ENCODE data around the gene MCM3. TPM values are rescaled to one million over a fixed set of nuclear protein-coding genes. Genes with fewer than 3 reads are reported as not detected.

The MCM3 gene
- total RNA-seq, 1 donor from 2014 or later: 71.4 TPM

DNA sequence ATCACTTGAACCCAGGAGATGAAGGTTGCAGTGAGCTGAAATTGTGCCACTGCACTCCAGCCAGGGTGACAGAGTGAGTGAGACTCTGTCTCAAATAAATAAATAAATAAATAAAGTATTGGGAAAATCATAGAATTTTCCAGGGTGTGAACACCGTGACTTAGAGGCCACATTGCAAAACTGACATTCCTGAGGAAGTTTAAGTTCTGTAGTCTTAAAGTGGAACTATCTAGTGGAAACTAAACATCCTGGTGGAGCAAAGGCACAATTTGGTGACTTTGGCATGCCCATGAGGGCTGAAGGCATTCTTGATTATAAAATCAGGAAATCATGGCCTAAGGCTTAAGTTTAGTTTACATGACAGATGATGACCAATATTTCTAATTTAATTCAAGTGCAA lies 32.7 kb upstream of the MCM3 start:
- Mint-ChIP-seq H3K9me3 (no peaks in the 10 kb centered on the region), H3K27me3 (ENCODE audit: low read depth) (no peaks in the 10 kb centered on the region), H3K27ac (no peak overlapping the region), H3K36me3 (no peaks in the 10 kb centered on the region), H3K4me3 (no peak overlapping the region), H3K4me1 (peaks cover 36% of the 10 kb centered on the region)
- DNase-seq (ENCODE audit: low spot score in 2 of 2, unreplicated experiment in 2 of 2): no peak
- TF ChIP-seq, protein P1, sequence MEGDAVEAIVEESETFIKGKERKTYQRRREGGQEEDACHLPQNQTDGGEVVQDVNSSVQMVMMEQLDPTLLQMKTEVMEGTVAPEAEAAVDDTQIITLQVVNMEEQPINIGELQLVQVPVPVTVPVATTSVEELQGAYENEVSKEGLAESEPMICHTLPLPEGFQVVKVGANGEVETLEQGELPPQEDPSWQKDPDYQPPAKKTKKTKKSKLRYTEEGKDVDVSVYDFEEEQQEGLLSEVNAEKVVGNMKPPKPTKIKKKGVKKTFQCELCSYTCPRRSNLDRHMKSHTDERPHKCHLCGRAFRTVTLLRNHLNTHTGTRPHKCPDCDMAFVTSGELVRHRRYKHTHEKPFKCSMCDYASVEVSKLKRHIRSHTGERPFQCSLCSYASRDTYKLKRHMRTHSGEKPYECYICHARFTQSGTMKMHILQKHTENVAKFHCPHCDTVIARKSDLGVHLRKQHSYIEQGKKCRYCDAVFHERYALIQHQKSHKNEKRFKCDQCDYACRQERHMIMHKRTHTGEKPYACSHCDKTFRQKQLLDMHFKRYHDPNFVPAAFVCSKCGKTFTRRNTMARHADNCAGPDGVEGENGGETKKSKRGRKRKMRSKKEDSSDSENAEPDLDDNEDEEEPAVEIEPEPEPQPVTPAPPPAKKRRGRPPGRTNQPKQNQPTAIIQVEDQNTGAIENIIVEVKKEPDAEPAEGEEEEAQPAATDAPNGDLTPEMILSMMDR (IDR thresholded peaks at IDR 0.05; ENCODE audit: unreplicated experiment): no peak

- no peak for DNase-seq (ENCODE audit: low spot score in 2 of 2, unreplicated experiment in 2 of 2)
- Mint-ChIP-seq H3K27me3 (ENCODE audit: low read depth) (no peaks in the 10 kb centered on the region), H3K27ac (no peak overlapping the region), H3K4me3 (no peak overlapping the region), H3K9me3 (no peaks in the 10 kb centered on the region), H3K4me1 (peaks cover 22% of the 10 kb centered on the region), H3K36me3 (no peaks in the 10 kb centered on the region)
- TF ChIP-seq, protein P1 (IDR thresholded peaks at IDR 0.05; ENCODE audit: unreplicated experiment): no peak
Observed at GRCh38 chr6:52314752-52315151, 30.2 kb upstream of the MCM3 start.

DNA sequence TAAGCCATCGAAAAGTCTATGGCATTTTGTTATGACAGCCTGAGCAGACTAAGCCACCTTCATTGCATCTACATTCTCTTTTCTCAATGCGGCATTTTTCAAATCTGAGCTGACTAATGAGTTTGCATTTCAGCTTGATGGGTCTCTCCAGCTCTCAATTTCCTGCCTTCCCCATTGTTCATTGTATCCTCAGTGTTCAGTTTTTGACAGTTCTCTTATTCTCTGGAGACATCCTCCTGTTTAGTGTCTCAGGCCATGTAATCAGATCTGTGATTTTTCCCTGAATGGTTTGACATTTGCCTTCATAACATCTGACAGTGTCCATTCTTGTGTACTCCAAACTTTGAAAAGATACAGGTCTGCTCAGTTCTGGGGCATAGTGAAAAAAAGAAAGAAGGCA lies 27.9 kb upstream of the MCM3 start:
- H3K36me3 Mint-ChIP-seq: no peaks in the 10 kb centered on the region
- H3K27me3 Mint-ChIP-seq (ENCODE audit: low read depth): no peaks in the 10 kb centered on the region
- peaks cover 12% of the 10 kb centered on the region for H3K4me1 Mint-ChIP-seq
- TF ChIP-seq, protein P1 (IDR thresholded peaks at IDR 0.05; ENCODE audit: unreplicated experiment): no peak
- no peak overlapping the region for H3K4me3 Mint-ChIP-seq
- no peak for DNase-seq (ENCODE audit: low spot score in 2 of 2, unreplicated experiment in 2 of 2)
- no peak overlapping the region for H3K27ac Mint-ChIP-seq
- H3K9me3 Mint-ChIP-seq: no peaks in the 10 kb centered on the region

GRCh38 chr6:52310932-52311331 lies 26.4 kb upstream of the MCM3 start:
- Mint-ChIP-seq H3K9me3 (no peaks in the 10 kb centered on the region), H3K4me3 (no peak overlapping the region), H3K27ac (no peak overlapping the region), H3K36me3 (no peaks in the 10 kb centered on the region), H3K4me1 (peaks cover 21% of the 10 kb centered on the region), H3K27me3 (ENCODE audit: low read depth) (no peaks in the 10 kb centered on the region)
- TF ChIP-seq, protein P1 (IDR thresholded peaks at IDR 0.05; ENCODE audit: unreplicated experiment): no peak
- no peak for DNase-seq (ENCODE audit: low spot score in 2 of 2, unreplicated experiment in 2 of 2)

GRCh38 chr6:52307900-52308372 lies 23.4 kb upstream of the MCM3 start:
- Mint-ChIP-seq H3K27ac (peak overlapping the region; percentile 88), H3K4me3 (no peak overlapping the region), H3K36me3 (no peaks in the 10 kb centered on the region), H3K4me1 (peaks cover 43% of the 10 kb centered on the region), H3K9me3 (no peaks in the 10 kb centered on the region), H3K27me3 (ENCODE audit: low read depth) (no peaks in the 10 kb centered on the region)
- DNase-seq (ENCODE audit: low spot score in 2 of 2, unreplicated experiment in 2 of 2): no peak
- TF ChIP-seq, protein P1 (IDR thresholded peaks at IDR 0.05; ENCODE audit: unreplicated experiment): no peak
